MM.1S (cell line): ENCODE data around the gene ACTR6.
"Not testable (repeated sequence)": the region's sequence is repeated elsewhere in the genome, so short reads cannot be mapped to it uniquely, and the experiment has no call there.

Experiments
- EZH2 ChIP-seq: fragments of 300-600 bp; sonication (generic); optimal IDR thresholded peaks from 2 replicates; pipeline ENCODE3; 2017; ENCODE audit warnings: low read depth, mild to moderate bottlenecking, antibody characterized with exemption, low read length, mixed read lengths
- EZH2phosphoT487 ChIP-seq: fragments of 300-600 bp; sonication (generic); IDR thresholded peaks from 2 replicates; pipeline ENCODE4 v1.6.1; 2018; ENCODE audit warnings: antibody characterized with exemption, low read length
- TF ChIP-seq, protein P1 (sequence below): fragments of 300-600 bp; sonication (generic); IDR thresholded peaks from 2 replicates; pipeline ENCODE4 v1.5.1; 2016; ENCODE audit warnings: antibody characterized with exemption, low read length, mixed read lengths

DNA sequence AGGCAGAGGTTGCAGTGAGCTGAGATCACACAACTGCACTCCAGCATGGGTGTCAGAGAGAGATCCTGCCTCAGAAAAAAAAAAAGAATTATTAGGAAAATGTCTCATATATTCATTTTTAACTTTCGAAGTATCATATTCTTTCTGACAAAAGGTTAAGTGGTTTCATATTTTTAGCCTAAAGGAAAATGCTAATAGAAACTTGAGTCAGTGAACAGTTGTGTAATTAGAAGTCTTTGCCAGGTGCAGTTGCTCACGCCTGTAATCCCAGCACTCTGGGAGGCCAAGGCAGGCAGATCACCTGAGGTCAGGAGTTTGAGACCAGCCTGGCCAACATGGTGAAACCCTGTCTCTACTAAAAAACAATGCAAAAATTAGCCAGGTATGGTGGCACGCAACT lies 31.3 kb downstream of the ACTR6 start:
- TF ChIP-seq, protein P1, sequence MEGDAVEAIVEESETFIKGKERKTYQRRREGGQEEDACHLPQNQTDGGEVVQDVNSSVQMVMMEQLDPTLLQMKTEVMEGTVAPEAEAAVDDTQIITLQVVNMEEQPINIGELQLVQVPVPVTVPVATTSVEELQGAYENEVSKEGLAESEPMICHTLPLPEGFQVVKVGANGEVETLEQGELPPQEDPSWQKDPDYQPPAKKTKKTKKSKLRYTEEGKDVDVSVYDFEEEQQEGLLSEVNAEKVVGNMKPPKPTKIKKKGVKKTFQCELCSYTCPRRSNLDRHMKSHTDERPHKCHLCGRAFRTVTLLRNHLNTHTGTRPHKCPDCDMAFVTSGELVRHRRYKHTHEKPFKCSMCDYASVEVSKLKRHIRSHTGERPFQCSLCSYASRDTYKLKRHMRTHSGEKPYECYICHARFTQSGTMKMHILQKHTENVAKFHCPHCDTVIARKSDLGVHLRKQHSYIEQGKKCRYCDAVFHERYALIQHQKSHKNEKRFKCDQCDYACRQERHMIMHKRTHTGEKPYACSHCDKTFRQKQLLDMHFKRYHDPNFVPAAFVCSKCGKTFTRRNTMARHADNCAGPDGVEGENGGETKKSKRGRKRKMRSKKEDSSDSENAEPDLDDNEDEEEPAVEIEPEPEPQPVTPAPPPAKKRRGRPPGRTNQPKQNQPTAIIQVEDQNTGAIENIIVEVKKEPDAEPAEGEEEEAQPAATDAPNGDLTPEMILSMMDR, result not testable (repeated sequence)
- not testable (repeated sequence) for TF ChIP-seq EZH2, EZH2phosphoT487
